ENCODE measurements around the gene BTBD19. TPM values are rescaled to one million over a fixed set of nuclear protein-coding genes. Genes with fewer than 3 reads are reported as not detected.
"Not testable (repeated sequence)": the region's sequence is repeated elsewhere in the genome, so short reads cannot be mapped to it uniquely, and the experiment has no call there.

BTBD19 gene
- 8.3 TPM for polyA plus RNA-seq (ENCODE audit: insufficient read length)

- DNase-seq (ENCODE audit: low read depth): peak; percentile 77
Observed at GRCh38 chr1:44808063-44808937, at the start of gene BTBD19. Gene BTBD19 (plus strand): TSS chr1:44808523. CDS start chr1:44808821, 298 bp downstream.

- no peak for DNase-seq (ENCODE audit: low read depth)
Observed at GRCh38 chr1:44759077-44759476, 49.2 kb upstream of the BTBD19 start.

- no peak for DNase-seq (ENCODE audit: low read depth)
Observed at GRCh38 chr1:44760876-44761275, 47.4 kb upstream of the BTBD19 start.

GRCh38 chr1:44766421-44766820 is 41.9 kb upstream of the BTBD19 start:
- not testable (repeated sequence) for DNase-seq (ENCODE audit: low read depth)

- peak; percentile 89 for DNase-seq (ENCODE audit: low read depth)
Observed at GRCh38 chr1:44775078-44775929, 33.0 kb upstream of the BTBD19 start, which contains the start of gene RPS8. Gene RPS8 (plus strand): TSS chr1:44775540. CDS start chr1:44775597, 57 bp downstream.

- DNase-seq (ENCODE audit: low read depth): no peak
Observed at GRCh38 chr1:44775930-44776729, 32.2 kb upstream of the BTBD19 start.

- no peak for DNase-seq (ENCODE audit: low read depth)
Observed at GRCh38 chr1:44776730-44777068, 31.6 kb upstream of the BTBD19 start.

- no peak for DNase-seq (ENCODE audit: low read depth)
Observed at GRCh38 chr1:44777547-44777946, 30.8 kb upstream of the BTBD19 start.

- no peak for DNase-seq (ENCODE audit: low read depth)
Observed at GRCh38 chr1:44777969-44778635, 30.2 kb upstream of the BTBD19 start.

GRCh38 chr1:44778705-44779576 is 29.4 kb upstream of the BTBD19 start:
- no peak for DNase-seq (ENCODE audit: low read depth)

GRCh38 chr1:44780583-44781121 is 27.7 kb upstream of the BTBD19 start:
- no peak for DNase-seq (ENCODE audit: low read depth)

- no peak for DNase-seq (ENCODE audit: low read depth)
Observed at GRCh38 chr1:44783697-44784093, 24.6 kb upstream of the BTBD19 start.

- DNase-seq (ENCODE audit: low read depth): no peak
Observed at GRCh38 chr1:44784094-44785028, 24.0 kb upstream of the BTBD19 start.

GRCh38 chr1:44785029-44785380 is 23.3 kb upstream of the BTBD19 start:
- no peak for DNase-seq (ENCODE audit: low read depth)

- no peak for DNase-seq (ENCODE audit: low read depth)
Observed at GRCh38 chr1:44785501-44786137, 22.7 kb upstream of the BTBD19 start.

GRCh38 chr1:44786138-44786840 is 22.0 kb upstream of the BTBD19 start:
- no peak for DNase-seq (ENCODE audit: low read depth)

- no peak for DNase-seq (ENCODE audit: low read depth)
Observed at GRCh38 chr1:44786841-44787426, 21.4 kb upstream of the BTBD19 start.

All from forelimb muscle (tissue), 1 donor.